Activated naive CD8-positive, alpha-beta T cell treated with anti-CD3 and anti-CD28 coated beads, Interleukin-2, amount 10 ng/mL, durations not matched to agents 7 days and 5 days (primary cell): ENCODE data around the gene ZNF292. TPM values are rescaled to one million over a fixed set of nuclear protein-coding genes. Genes with fewer than 3 reads are reported as not detected.

Experiments
- ATAC-seq: fragments of 150-1000 bp; cut with Tn5 transposase; one replicate; pipeline ENCODE4 v1.10.0; 2021; ENCODE audit warnings: low read depth, moderate library complexity
- POLR2A ChIA-PET: fragments of 350-600 bp; sonication (Branson Sonifier 250); formaldehyde crosslinking; loops from one replicate; lab custom pipeline; 2021; ENCODE audit warnings: antibody characterized with exemption; lab: Charles Lee
- DNase-seq: peaks from one replicate; pipeline ENCODE4 v3.0.0; 2021
- H3K27ac Mint-ChIP-seq: one replicate; pipeline ENCODE4 v1.8.0; 2022; ENCODE audit warnings: mild to moderate bottlenecking, mixed read lengths
- H3K27me3 Mint-ChIP-seq: one replicate; pipeline ENCODE4 v1.8.0; 2022; ENCODE audit warnings: mild to moderate bottlenecking, moderate library complexity, mixed read lengths
- H3K36me3 Mint-ChIP-seq: one replicate; pipeline ENCODE4 v1.8.0; 2021; ENCODE audit warnings: mild to moderate bottlenecking, mixed read lengths
- H3K4me1 Mint-ChIP-seq: one replicate; pipeline ENCODE4 v1.8.0; 2021; ENCODE audit warnings: mixed read lengths
- H3K4me3 Mint-ChIP-seq: one replicate; pipeline ENCODE4 v1.8.0; 2022; ENCODE audit warnings: mild to moderate bottlenecking, moderate library complexity, mixed read lengths
- H3K9me3 Mint-ChIP-seq: one replicate; pipeline ENCODE4 v1.8.0; 2021; ENCODE audit warnings: mixed read lengths
- total RNA-seq, 2 experiments: library from RNA; stranded (reverse); gene quantifications; one replicate each; pipeline ENCODE4 v1.2.3, GENCODE V29; 2021

Gene ZNF292
- total RNA-seq, 2 experiments from 2014 or later = 70.2 to 77.6 TPM

- no peaks in the 10 kb centered on the region for H3K9me3 Mint-ChIP-seq
- no peaks in the 10 kb centered on the region for H3K4me1 Mint-ChIP-seq
- peaks cover 34% of the 10 kb centered on the region for H3K36me3 Mint-ChIP-seq
- ATAC-seq = no peak
- DNase-seq = no peak
- no peaks in the 10 kb centered on the region for H3K27me3 Mint-ChIP-seq
- H3K27ac Mint-ChIP-seq = no peak overlapping the region
- H3K4me3 Mint-ChIP-seq = no peak overlapping the region
- POLR2A ChIA-PET = no interaction called here
Observed at GRCh38 chr6:87243812-87244211, 88.4 kb downstream of the ZNF292 start.

GRCh38 chr6:87244380-87244779, 89.0 kb downstream of the ZNF292 start:
- H3K4me3 Mint-ChIP-seq = no peak overlapping the region
- no peak for ATAC-seq
- no peaks in the 10 kb centered on the region for H3K27me3 Mint-ChIP-seq
- H3K4me1 Mint-ChIP-seq = no peaks in the 10 kb centered on the region
- no peak for DNase-seq
- peaks cover 37% of the 10 kb centered on the region for H3K36me3 Mint-ChIP-seq
- POLR2A ChIA-PET = no interaction called here
- H3K9me3 Mint-ChIP-seq = no peaks in the 10 kb centered on the region
- no peak overlapping the region for H3K27ac Mint-ChIP-seq

GRCh38 chr6:87250019-87250418, 94.7 kb downstream of the ZNF292 start:
- DNase-seq (no peak), ATAC-seq (no peak)
- no peak overlapping the region for H3K4me3 Mint-ChIP-seq
- no peaks in the 10 kb centered on the region for H3K9me3 Mint-ChIP-seq
- H3K4me1 Mint-ChIP-seq = peaks cover 4% of the 10 kb centered on the region
- H3K27ac Mint-ChIP-seq = no peak overlapping the region
- H3K27me3 Mint-ChIP-seq = no peaks in the 10 kb centered on the region
- H3K36me3 Mint-ChIP-seq = peaks cover 64% of the 10 kb centered on the region
- POLR2A ChIA-PET = no interaction called here

- peaks cover 72% of the 10 kb centered on the region for H3K36me3 Mint-ChIP-seq
- DNase-seq (no peak), ATAC-seq (no peak)
- no peak overlapping the region for H3K4me3 Mint-ChIP-seq
- H3K27ac Mint-ChIP-seq = no peak overlapping the region
- POLR2A ChIA-PET = no interaction called here
- no peaks in the 10 kb centered on the region for H3K27me3 Mint-ChIP-seq
- H3K4me1 Mint-ChIP-seq = peaks cover 4% of the 10 kb centered on the region
- no peaks in the 10 kb centered on the region for H3K9me3 Mint-ChIP-seq
Observed at GRCh38 chr6:87251225-87251624, 95.9 kb downstream of the ZNF292 start.

- ATAC-seq (no peak), DNase-seq (no peak)
- Mint-ChIP-seq H3K4me1 (peaks cover 4% of the 10 kb centered on the region), H3K36me3 (peaks cover 72% of the 10 kb centered on the region), H3K27ac (no peak overlapping the region), H3K9me3 (no peaks in the 10 kb centered on the region), H3K27me3 (no peaks in the 10 kb centered on the region), H3K4me3 (no peak overlapping the region)
- POLR2A ChIA-PET = no interaction called here
Observed at GRCh38 chr6:87251725-87252124, 96.4 kb downstream of the ZNF292 start.

GRCh38 chr6:87257046-87257445, 101.7 kb downstream of the ZNF292 start:
- H3K4me3 Mint-ChIP-seq = no peak overlapping the region
- DNase-seq = no peak

GRCh38 chr6:87257565-87257964, 102.2 kb downstream of the ZNF292 start:
- Mint-ChIP-seq H3K4me3 (no peak overlapping the region), H3K27ac (no peak overlapping the region), H3K27me3 (no peaks in the 10 kb centered on the region), H3K36me3 (peaks cover 68% of the 10 kb centered on the region), H3K4me1 (no peaks in the 10 kb centered on the region), H3K9me3 (no peaks in the 10 kb centered on the region)
- POLR2A ChIA-PET = no interaction called here
- DNase-seq (no peak), ATAC-seq (no peak)

More at GRCh38 chr6:87257046-87257445, 101.7 kb downstream of the ZNF292 start:
- Mint-ChIP-seq H3K9me3 (no peaks in the 10 kb centered on the region), H3K36me3 (peaks cover 73% of the 10 kb centered on the region), H3K27me3 (no peaks in the 10 kb centered on the region), H3K4me1 (no peaks in the 10 kb centered on the region), H3K27ac (no peak overlapping the region)
- no peak for ATAC-seq
- POLR2A ChIA-PET = no interaction called here

- Mint-ChIP-seq H3K4me3 (no peak overlapping the region), H3K9me3 (no peaks in the 10 kb centered on the region), H3K36me3 (peaks cover 66% of the 10 kb centered on the region), H3K27ac (no peak overlapping the region), H3K27me3 (no peaks in the 10 kb centered on the region), H3K4me1 (no peaks in the 10 kb centered on the region)
- ATAC-seq (no peak), DNase-seq (no peak)
- POLR2A ChIA-PET = no interaction called here
Observed at GRCh38 chr6:87257975-87258374, 102.6 kb downstream of the ZNF292 start.

- ATAC-seq (no peak), DNase-seq (no peak)
- Mint-ChIP-seq H3K4me1 (no peaks in the 10 kb centered on the region), H3K36me3 (peaks cover 56% of the 10 kb centered on the region), H3K9me3 (no peaks in the 10 kb centered on the region), H3K4me3 (no peak overlapping the region), H3K27me3 (no peaks in the 10 kb centered on the region), H3K27ac (no peak overlapping the region)
- POLR2A ChIA-PET = no interaction called here
Observed at GRCh38 chr6:87259791-87260190, 104.4 kb downstream of the ZNF292 start.

- Mint-ChIP-seq H3K4me3 (no peak overlapping the region), H3K4me1 (no peaks in the 10 kb centered on the region), H3K27ac (no peak overlapping the region), H3K9me3 (no peaks in the 10 kb centered on the region), H3K27me3 (no peaks in the 10 kb centered on the region), H3K36me3 (peaks cover 41% of the 10 kb centered on the region)
- DNase-seq = no peak
- POLR2A ChIA-PET = no interaction called here
- no peak for ATAC-seq
Observed at GRCh38 chr6:87261534-87261933, 106.2 kb downstream of the ZNF292 start.

- Mint-ChIP-seq H3K27me3 (no peaks in the 10 kb centered on the region), H3K27ac (no peak overlapping the region), H3K36me3 (peaks cover 20% of the 10 kb centered on the region), H3K9me3 (no peaks in the 10 kb centered on the region), H3K4me1 (no peaks in the 10 kb centered on the region), H3K4me3 (no peak overlapping the region)
- POLR2A ChIA-PET = no interaction called here
- no peak for DNase-seq
- no peak for ATAC-seq
Observed at GRCh38 chr6:87264481-87264880, 109.1 kb downstream of the ZNF292 start.

- Mint-ChIP-seq H3K36me3 (peaks cover 3% of the 10 kb centered on the region), H3K27me3 (peaks cover 1% of the 10 kb centered on the region), H3K9me3 (peaks cover 1% of the 10 kb centered on the region), H3K4me3 (no peak overlapping the region), H3K27ac (no peak overlapping the region), H3K4me1 (no peaks in the 10 kb centered on the region)
- POLR2A ChIA-PET = no interaction called here
- ATAC-seq (no peak), DNase-seq (no peak)
Observed at GRCh38 chr6:87274660-87275274, 119.4 kb downstream of the ZNF292 start.

- H3K36me3 Mint-ChIP-seq = peaks cover 3% of the 10 kb centered on the region
- H3K27ac Mint-ChIP-seq = no peak overlapping the region
- peaks cover 4% of the 10 kb centered on the region for H3K27me3 Mint-ChIP-seq
- POLR2A ChIA-PET = no interaction called here
- H3K4me3 Mint-ChIP-seq = no peak overlapping the region
- DNase-seq = no peak
- no peak for ATAC-seq
- H3K9me3 Mint-ChIP-seq = peaks cover 1% of the 10 kb centered on the region
- H3K4me1 Mint-ChIP-seq = no peaks in the 10 kb centered on the region
Observed at GRCh38 chr6:87276624-87277023, 121.3 kb downstream of the ZNF292 start.

GRCh38 chr6:87277123-87277522, 121.8 kb downstream of the ZNF292 start:
- ATAC-seq (no peak), DNase-seq (no peak)
- H3K4me3 Mint-ChIP-seq = no peak overlapping the region
- H3K27me3 Mint-ChIP-seq = peaks cover 4% of the 10 kb centered on the region
- no peaks in the 10 kb centered on the region for H3K4me1 Mint-ChIP-seq
- peaks cover 3% of the 10 kb centered on the region for H3K36me3 Mint-ChIP-seq
- peaks cover 1% of the 10 kb centered on the region for H3K9me3 Mint-ChIP-seq
- no peak overlapping the region for H3K27ac Mint-ChIP-seq
- POLR2A ChIA-PET = no interaction called here
